HG02642 (cell line): ENCODE measurements around the gene ERVFRD-1.
"Not testable (repeated sequence)": the region's sequence is repeated elsewhere in the genome, so short reads cannot be mapped to it uniquely, and the experiment has no call there.

Experiments used
- ATAC-seq: cut with Tn5 transposase; IDR thresholded peaks from one replicate; pipeline ENCODE4 v1.9.1; 2021; ENCODE audit warnings: mild to moderate bottlenecking; ENCODE audit not compliant: unreplicated experiment, poor library complexity

Gene ERVFRD-1

GRCh38 chr6:11092668-11093375 lies 18.7 kb downstream of the ERVFRD-1 start:
- peak; percentile 29 for ATAC-seq

DNA sequence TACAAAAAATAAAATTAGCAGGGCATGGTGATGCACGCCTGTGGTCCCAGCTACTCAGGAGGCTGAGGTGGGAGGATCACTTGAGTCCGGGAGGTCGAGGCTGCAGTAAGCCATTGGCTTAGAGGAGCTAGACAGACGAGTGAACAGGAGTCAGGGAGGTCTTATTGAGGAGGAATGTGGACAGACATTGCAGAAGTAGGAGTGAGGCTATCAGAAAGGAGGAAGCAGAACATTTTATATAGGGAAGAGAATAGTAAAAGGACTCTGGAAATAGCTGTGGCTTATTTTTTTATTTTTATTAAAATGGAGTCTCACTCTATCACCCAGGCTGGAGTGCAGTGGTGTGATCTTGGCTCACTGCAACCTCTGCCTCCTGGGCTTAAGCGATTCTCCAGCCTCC lies 20.4 kb downstream of the ERVFRD-1 start:
- not testable (repeated sequence) for ATAC-seq

- no peak for ATAC-seq
Measured at GRCh38 chr6:11089695-11090094, 21.8 kb downstream of the ERVFRD-1 start.

DNA sequence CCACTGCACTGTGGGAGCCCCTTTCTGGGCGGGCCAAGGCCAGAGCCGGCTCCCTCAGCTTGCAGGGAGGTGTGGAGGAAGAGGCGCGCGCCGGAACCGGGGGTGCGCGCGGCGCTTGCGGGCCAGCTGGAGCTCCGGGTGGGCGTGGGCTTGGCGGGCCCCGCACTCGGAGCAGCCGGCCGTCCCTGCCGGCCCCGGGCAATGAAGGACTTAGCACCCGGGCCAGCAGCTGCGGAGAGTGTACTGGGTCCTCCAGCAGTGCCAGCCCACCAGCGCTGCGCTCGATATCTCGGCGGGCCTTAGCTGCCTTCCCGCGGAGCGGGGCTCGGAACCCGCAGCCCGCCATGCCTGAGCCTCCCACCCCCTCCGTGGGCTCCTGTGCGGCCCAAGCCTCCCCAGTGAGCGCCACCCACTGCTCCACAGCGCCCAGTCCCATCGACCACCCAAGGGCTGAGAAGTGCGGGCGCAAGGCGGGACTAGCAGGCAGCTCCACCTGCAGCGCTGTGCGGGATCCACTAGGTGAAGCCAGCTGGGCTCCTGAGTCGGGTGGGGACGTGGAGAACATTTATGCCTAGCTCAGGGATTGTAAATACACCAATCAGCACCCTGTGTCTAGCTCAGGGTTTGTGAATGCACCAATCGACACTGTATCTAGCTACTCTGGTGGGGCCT lies 24.2 kb downstream of the ERVFRD-1 start:
- not testable (repeated sequence) for ATAC-seq

- no peak for ATAC-seq
Measured at GRCh38 chr6:11085758-11086435, 25.6 kb downstream of the ERVFRD-1 start.

- no peak for ATAC-seq
Measured at GRCh38 chr6:11083956-11084355, 27.6 kb downstream of the ERVFRD-1 start.

DNA sequence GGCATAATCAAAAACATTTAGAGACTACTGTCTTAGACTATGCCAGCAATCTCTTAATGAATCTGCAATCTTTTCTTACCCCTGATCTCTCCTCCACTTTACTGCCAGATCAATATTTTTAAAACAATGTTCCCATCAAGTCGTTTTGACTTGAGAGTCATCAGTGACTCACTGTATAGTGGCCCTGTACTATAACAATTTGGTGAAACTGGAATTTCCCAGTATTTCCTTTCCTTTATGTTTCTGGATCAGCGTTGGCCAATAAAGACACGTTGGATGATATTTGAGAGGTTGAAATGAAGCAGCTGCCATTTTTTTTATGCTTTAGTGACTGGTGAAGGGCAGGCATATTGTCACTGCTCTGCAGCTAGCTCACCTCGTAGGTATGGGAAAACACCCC lies 28.0 kb downstream of the ERVFRD-1 start:
- ATAC-seq, result no peak

GRCh38 chr6:11080296-11080695 lies 31.2 kb downstream of the ERVFRD-1 start:
- ATAC-seq, result no peak

- ATAC-seq, result no peak
Measured at GRCh38 chr6:11078266-11078665, 33.3 kb downstream of the ERVFRD-1 start.

DNA sequence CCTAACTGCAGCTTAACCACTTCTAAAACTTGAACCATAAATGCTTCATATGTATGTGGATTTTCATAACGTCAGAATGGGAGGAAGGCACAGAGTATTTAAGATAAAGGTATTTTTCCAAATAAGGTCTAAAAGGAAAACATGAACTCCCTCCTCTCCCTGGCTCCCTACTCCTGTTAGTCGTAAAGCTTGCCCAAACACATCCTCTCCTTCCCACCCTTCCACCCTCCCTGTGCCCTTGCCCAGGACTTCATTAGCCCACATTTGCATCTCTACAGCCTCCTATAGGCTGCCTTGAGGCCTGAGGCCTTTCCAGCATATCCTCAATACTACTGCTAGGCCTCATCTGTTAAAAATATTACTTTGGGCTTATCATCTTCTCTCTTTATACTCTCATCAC lies 35.0 kb downstream of the ERVFRD-1 start:
- no peak for ATAC-seq

DNA sequence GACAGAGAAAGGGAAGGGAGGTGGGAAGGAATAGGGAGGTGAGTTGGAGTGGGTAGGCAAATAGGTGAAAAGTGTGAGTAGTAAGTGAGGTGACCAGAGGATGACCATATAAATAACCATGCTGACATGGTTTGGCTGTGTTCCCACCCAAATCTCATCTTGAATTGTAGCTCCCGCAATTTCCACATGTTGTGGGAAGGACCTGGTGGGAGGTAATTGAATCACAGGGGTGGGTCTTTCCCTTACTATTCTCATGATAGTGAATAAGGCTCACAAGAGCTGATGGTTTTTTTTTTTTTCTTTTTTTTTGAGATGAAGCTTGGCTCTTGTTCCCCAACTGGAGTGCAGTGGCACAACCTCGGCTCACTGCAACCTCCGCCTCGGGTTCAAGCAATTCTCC lies 39.4 kb downstream of the ERVFRD-1 start:
- ATAC-seq, result no peak

DNA sequence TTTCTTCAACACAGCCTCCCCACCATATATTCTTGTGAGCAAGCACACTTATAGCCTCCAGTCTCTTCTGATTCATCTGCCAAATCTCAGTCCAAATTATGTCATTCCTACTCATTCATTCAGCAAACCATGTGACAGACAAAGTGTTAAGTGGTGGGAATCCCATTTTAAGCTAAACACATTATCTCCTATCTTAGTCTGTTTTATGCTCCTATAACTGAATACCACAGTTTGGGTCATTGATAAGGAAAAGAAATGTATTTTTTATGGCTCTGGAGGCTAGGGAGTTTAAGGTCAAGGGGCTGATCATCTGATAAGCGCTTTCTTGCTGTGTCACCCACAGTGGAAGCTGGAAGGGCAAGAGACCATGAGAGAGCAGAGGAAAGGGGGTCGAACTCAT lies 41.8 kb downstream of the ERVFRD-1 start:
- no peak for ATAC-seq

DNA sequence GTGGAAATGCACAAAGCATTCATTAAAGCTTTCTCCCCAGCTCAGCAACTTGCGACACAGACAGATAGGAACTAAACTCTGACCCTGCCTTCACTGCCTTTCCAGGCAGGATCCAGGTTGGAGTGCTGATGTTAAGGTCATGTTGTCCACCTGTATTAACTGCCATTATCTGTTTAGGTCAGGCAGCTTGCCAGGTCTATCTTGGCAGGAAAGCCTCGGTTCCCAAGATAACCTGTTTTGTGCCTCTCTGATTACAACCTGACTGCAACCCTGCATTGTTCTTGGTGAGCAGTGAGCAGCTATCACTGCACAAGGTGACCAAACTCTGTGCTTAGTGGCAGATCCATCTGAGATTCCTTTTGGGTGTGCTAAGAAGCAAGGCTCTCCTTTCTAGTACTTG lies 44.2 kb downstream of the ERVFRD-1 start:
- no peak for ATAC-seq

GRCh38 chr6:11066505-11067347 lies 44.8 kb downstream of the ERVFRD-1 start:
- no peak for ATAC-seq

GRCh38 chr6:11065436-11066202 lies 45.9 kb downstream of the ERVFRD-1 start:
- no peak for ATAC-seq

DNA sequence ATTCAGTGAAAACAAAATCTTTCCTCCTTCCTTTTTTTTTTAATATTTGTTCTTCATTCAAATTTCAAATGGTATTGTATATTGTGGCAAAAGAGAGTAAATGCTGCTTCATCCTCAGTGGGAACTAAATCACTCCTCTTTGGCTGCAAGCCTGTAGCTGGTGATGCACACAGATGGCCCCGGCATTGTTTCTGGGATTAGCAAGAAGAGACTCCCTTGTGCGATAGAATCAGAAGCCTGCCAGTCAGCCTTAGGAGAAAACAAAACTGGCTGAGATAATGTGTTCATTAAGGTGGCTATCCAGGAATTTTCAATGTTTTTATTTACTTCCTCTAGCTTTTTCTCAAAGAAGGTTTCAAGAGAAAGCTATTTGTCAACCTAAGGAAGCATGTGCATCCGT lies 46.7 kb downstream of the ERVFRD-1 start:
- ATAC-seq, result no peak

DNA sequence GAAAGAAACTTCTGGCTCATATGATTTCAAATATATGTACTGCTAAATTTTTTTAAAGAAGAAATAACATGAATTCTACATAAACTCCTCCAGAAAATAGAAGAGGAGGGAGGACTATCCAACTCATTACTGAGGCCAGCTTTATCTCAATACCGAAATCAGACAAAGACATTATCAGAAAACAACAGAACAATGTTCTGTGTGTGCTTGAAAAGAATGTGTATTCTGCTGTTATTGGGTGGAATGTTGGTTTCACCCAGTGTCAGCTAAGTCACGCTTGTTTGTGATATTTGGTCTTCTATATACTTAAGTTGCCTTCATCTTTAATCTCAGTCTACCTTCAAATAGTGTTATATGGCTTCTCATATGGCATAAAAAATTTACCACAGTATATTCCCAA lies 48.8 kb downstream of the ERVFRD-1 start:
- no peak for ATAC-seq

- ATAC-seq, result no peak
Measured at GRCh38 chr6:11062083-11062482, 49.4 kb downstream of the ERVFRD-1 start.

DNA sequence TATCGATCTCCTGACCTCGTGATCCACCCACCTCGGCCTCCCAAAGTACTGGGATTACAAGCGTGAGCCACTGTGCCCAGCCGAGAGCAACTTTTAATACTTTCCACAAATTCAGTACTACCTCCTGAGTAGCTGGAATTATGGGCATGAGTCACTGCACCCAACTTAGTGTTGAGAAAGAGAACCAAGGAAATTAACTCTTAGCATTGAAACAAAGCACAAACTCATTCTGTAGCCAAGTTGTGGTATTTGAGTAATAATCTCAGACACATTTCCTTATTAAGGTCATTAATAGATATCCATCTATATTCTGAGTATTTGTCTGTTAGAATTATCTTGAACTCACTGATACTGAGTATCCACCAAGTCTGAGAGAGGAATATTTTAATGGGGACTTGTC lies 53.1 kb downstream of the ERVFRD-1 start:
- no peak for ATAC-seq

GRCh38 chr6:11056871-11057270 lies 54.7 kb downstream of the ERVFRD-1 start:
- no peak for ATAC-seq
